H7 (cell line): ENCODE data around the gene PAK6. TPM values are rescaled to one million over a fixed set of nuclear protein-coding genes. Genes with fewer than 3 reads are reported as not detected.
A peak's percentile ranks its signal among the peaks of the same experiment; 100 is the strongest.

Source experiments
- DNase-seq: peaks from one replicate; pipeline ENCODE4 v3.0.0; 2012
- H3K27me3 ChIP-seq: 2 replicates; pipeline ENCODE4 v1.6.0; 2011; ENCODE audit warnings: mild to moderate bottlenecking, low read length; ENCODE audit not compliant: control insufficient read depth, insufficient read depth
- H3K36me3 ChIP-seq: replicated peaks from 2 replicates; pipeline ENCODE4 v1.5.1; 2011; ENCODE audit warnings: low read length; ENCODE audit not compliant: control insufficient read depth, insufficient read depth
- H3K4me3 ChIP-seq: 2 replicates; pipeline ENCODE4 v1.5.1; 2011; ENCODE audit warnings: low read depth, mild to moderate bottlenecking, control low read depth, low read length, moderate library complexity; ENCODE audit not compliant: insufficient read depth
- total RNA-seq: library from RNA; depleted of rRNA; stranded (reverse); fragments of >200 nt; shearing (Covaris generic); gene quantifications from 2 replicates; pipeline ENCODE4 v1.2.3, GENCODE V29; 2014

Gene PAK6
- total RNA-seq, 1 experiment from 2014 or later, result 4.9 TPM

GRCh38 chr15:40247406-40247971 is 8.6 kb downstream of the PAK6 start:
- DNase-seq, result peak; percentile 38
- Histone ChIP-seq H3K36me3 (no peaks in the 10 kb centered on the region), H3K4me3 (no peak overlapping the region), H3K27me3 (peaks cover 15% of the 10 kb centered on the region)

GRCh38 chr15:40248006-40248783 is 9.3 kb downstream of the PAK6 start:
- Histone ChIP-seq H3K4me3 (no peak overlapping the region), H3K36me3 (no peaks in the 10 kb centered on the region), H3K27me3 (peaks cover 22% of the 10 kb centered on the region)
- DNase-seq, result peak; percentile 52

- no peak overlapping the region for H3K4me3 ChIP-seq
- peak; percentile 28 for DNase-seq
- H3K36me3 ChIP-seq, result no peaks in the 10 kb centered on the region
- peaks cover 31% of the 10 kb centered on the region for H3K27me3 ChIP-seq
Observed at GRCh38 chr15:40249477-40250303, 10.8 kb downstream of the PAK6 start.

- Histone ChIP-seq H3K27me3 (peaks cover 31% of the 10 kb centered on the region), H3K36me3 (no peaks in the 10 kb centered on the region; the same call in 1 of the 2 replicates), H3K4me3 (no peak overlapping the region)
- DNase-seq, result no peak
Observed at GRCh38 chr15:40250304-40250656, 11.4 kb downstream of the PAK6 start.

DNA sequence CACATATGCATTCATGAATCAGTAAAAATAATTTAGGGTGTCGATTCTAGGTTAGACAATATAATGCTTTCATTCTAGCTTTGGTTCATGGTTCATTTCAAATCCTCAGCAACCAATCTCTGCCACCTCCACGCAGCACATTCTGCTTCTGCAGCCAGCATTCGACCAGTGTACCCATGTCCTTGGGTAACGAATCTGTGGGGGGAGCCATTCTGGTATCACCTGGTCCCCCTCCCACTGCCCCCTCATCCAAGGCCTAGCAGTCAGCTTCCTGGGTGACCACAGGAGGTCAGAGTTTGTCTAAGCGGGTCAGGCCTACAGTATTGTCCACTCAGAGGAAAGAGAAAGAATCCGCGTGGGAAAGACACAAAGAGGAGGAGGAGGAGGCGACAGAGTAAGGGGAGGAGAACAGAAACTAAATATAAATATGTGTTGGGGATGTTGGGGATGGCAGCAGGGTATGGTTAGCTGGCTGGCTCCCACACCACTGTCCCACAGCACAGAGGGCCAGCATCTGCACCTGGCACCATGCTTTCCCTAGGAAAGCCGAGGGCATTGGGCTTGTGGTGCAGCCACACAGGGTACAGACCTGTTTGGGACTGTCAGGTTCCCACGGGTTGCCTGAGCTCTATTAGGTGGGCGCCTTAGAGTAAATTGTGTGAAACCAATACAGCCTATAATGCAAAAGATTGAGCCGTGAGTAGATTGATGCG is 12.1 kb downstream of the PAK6 start:
- H3K27me3 ChIP-seq, result peaks cover 31% of the 10 kb centered on the region
- no peaks in the 10 kb centered on the region; the same call in 1 of the 2 replicates for H3K36me3 ChIP-seq
- DNase-seq, result peak; percentile 43
- H3K4me3 ChIP-seq, result no peak overlapping the region

DNA sequence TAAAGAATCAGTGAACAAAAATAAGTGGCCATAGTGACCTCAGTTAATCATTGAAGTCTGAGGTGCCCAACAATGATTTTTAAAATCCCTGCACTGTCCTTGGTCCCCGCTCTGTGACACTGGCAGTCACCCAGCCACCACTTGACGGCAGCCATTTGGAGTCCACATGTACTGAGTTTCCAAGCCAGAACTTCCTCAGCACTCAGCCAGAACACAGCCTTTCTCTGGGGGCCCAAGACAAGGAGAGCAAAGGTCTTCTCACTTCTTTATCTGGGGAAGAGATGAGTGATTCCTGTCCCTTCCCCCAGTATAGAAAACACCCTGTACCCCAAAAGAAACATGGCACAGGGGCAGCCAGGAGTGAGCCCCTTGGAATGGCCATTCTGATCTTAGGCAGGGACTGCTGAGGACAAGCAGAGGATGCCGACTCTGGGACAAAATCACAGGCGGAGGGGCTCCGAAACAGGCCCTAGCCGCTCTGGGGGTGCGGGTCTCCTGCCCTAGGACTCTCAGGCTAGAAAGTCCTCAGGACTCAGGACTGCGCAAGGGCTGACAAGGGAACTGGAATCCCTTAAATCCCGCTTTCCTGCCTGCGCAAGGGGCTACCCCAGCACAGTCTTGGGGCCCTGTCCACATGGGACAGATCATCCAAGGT is 12.8 kb downstream of the PAK6 start:
- Histone ChIP-seq H3K4me3 (no peak overlapping the region), H3K27me3 (peaks cover 31% of the 10 kb centered on the region), H3K36me3 (no peaks in the 10 kb centered on the region; the same call in 1 of the 2 replicates)
- DNase-seq, result peak; percentile 30

- H3K36me3 ChIP-seq, result no peaks in the 10 kb centered on the region; the same call in none of the 2 replicates
- peaks cover 31% of the 10 kb centered on the region for H3K27me3 ChIP-seq
- H3K4me3 ChIP-seq, result peak overlapping the region; percentile 58
- DNase-seq, result no peak
Observed at GRCh38 chr15:40252141-40252437, 13.2 kb downstream of the PAK6 start.

DNA sequence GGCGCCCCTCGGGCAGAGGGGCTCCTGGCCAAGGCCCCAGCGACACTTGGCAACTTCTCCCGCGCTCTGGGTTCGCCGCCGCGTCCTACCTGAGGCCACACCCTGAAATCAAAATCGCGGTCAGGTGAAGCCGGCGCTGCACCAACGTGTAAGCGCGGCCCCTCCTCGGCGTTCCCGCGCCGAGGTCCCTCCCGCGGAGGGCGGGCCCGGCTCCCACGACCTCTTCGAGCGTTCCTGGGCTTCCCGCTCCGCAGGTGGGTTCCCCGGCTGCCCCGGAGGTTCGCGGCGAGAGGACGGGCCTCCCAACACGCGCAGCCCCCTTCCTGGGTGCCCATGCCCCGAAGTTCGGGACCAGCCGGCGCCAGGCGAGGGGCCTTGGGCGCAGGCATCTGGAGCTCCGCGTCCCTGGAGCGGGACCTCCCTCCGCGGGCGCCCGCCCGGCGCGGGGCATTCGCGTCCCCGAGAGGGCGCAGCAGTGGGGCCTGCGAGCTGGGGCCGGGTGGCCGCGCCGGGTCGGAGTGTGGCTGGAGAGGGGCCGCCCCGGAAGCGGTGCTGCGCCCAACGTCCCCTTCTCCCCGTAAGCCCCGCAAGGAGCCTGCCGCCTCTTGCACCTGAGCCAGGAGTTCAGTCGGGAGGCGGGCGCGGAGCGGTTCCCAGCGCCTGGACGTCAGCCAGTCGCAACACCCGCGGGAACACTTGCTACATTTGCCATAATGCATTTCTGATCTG is 13.7 kb downstream of the PAK6 start:
- DNase-seq, result peak; percentile 92
- H3K4me3 ChIP-seq, result peak overlapping the region; percentile 58
- no peaks in the 10 kb centered on the region; the same call in none of the 2 replicates for H3K36me3 ChIP-seq
- peaks cover 31% of the 10 kb centered on the region for H3K27me3 ChIP-seq

- H3K4me3 ChIP-seq, result peak overlapping the region; percentile 58
- DNase-seq, result no peak
- no peaks in the 10 kb centered on the region; the same call in none of the 2 replicates for H3K36me3 ChIP-seq
- H3K27me3 ChIP-seq, result peaks cover 31% of the 10 kb centered on the region
Observed at GRCh38 chr15:40253167-40253790, 14.4 kb downstream of the PAK6 start.

GRCh38 chr15:40254452-40254851 is 15.6 kb downstream of the PAK6 start:
- peaks cover 31% of the 10 kb centered on the region for H3K27me3 ChIP-seq
- H3K4me3 ChIP-seq, result no peak overlapping the region
- no peaks in the 10 kb centered on the region; the same call in none of the 2 replicates for H3K36me3 ChIP-seq
- DNase-seq, result no peak

DNA sequence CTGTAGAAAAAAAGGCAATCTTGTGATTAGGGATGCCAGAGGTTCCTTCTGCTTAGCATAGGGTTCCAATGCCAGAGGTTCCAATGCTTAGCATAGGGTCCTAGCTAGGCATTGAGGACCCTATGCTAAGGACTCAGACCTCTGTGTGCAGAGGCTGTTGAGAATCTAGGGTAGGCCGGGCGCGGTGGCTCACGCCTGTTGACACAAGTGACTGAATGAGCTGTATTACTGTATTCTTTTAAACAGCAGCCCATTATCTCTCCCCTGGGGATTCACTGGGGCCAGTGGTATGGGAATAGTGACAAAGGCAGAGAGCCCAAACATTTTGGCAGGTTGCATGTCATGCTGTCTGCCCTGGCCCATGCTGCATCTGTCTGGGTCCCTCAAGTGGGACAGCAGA is 16.2 kb downstream of the PAK6 start:
- H3K27me3 ChIP-seq, result peaks cover 31% of the 10 kb centered on the region
- no peak for DNase-seq
- no peaks in the 10 kb centered on the region; the same call in none of the 2 replicates for H3K36me3 ChIP-seq
- no peak overlapping the region for H3K4me3 ChIP-seq

DNA sequence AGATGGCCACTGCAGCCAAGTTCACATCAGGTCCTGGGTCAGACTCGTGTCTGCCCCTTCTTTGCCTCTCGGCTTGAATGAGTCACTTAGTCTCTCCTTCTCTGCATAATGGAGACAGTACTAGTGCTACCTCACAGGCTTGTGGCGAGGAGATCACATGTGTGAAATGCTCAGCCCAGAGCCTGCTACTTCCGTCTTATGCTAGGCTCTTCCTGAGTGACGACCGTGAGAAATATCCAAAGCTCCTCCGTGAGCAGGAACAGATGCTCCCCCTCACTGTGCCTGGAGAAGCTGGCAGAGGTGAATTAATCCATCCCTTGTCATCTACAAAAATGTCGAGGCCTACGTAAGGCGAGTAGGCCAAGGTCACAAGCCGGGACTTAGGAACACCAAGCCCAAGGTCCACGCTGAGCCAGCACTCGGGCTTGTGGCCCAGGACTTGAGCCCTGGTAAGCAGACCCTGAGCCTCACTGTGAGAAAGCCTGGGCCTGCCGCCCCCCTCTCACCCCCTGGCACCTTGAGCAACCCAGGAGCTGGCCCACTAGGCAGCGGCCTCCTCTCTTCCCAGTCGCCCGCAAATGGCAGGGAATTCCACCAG is 17.9 kb downstream of the PAK6 start:
- H3K4me3 ChIP-seq, result no peak overlapping the region
- DNase-seq, result no peak
- no peaks in the 10 kb centered on the region; the same call in none of the 2 replicates for H3K36me3 ChIP-seq
- H3K27me3 ChIP-seq, result peaks cover 24% of the 10 kb centered on the region
